Neuron (in vitro differentiated cells): Measurements from ENCODE around the gene CLP1.

Experiments
- H2AFZ ChIP-seq: one replicate; pipeline ENCODE4 v1.6.1; 2013; ENCODE audit warnings: low read depth, mild to moderate bottlenecking, inconsistent platforms, low read length, moderate library complexity
- H3K27me3 ChIP-seq: one replicate; pipeline ENCODE4 v1.6.1; 2013; ENCODE audit warnings: low read length; ENCODE audit not compliant: insufficient read depth
- H3K36me3 ChIP-seq: one replicate; pipeline ENCODE4 v1.6.1; 2013; ENCODE audit warnings: low read length; ENCODE audit not compliant: insufficient read depth
- H3K4me1 ChIP-seq: one replicate; pipeline ENCODE4 v1.6.1; 2013; ENCODE audit warnings: low read length; ENCODE audit not compliant: insufficient read depth
- H3K4me3 ChIP-seq: 2 replicates; pipeline ENCODE4 v1.5.1; 2013; ENCODE audit warnings: mild to moderate bottlenecking, low read length, moderate library complexity
- H3K9me3 ChIP-seq: one replicate; pipeline ENCODE4 v1.6.1; 2013; ENCODE audit warnings: low read length

Gene CLP1

GRCh38 chr11:57633394-57634070, 24.0 kb upstream of the CLP1 start:
- H2AFZ ChIP-seq = no peak overlapping the region
- no peak overlapping the region for H3K4me3 ChIP-seq
- H3K9me3 ChIP-seq = no peaks in the 10 kb centered on the region
- H3K36me3 ChIP-seq = no peaks in the 10 kb centered on the region
- no peaks in the 10 kb centered on the region for H3K27me3 ChIP-seq
- H3K4me1 ChIP-seq = peaks cover 7% of the 10 kb centered on the region

- Histone ChIP-seq H3K9me3 (no peaks in the 10 kb centered on the region), H3K36me3 (no peaks in the 10 kb centered on the region), H3K4me3 (no peak overlapping the region), H3K4me1 (peaks cover 7% of the 10 kb centered on the region), H3K27me3 (no peaks in the 10 kb centered on the region), H2AFZ (no peak overlapping the region)
Observed at GRCh38 chr11:57634311-57634710, 23.3 kb upstream of the CLP1 start.

DNA sequence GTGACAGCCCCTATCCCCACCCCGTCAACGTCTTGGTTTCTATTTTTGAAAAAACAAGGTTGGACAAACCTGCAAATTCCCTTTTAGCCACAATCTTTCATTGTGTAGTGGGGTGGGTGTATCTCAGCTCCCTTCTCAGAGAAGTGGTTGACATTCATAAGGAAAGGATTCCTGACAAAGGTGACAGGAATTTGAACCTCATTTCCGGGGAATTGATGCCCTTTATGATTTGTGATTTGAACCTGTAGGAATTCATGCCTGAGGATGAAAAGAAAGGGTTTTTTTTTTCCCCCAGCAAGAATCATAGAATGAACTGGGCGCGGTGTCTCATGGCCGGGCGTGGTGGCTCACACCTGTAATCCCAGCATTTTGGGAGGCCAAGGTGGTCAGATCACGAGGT, 22.3 kb upstream of the CLP1 start:
- Histone ChIP-seq H2AFZ (no peak overlapping the region), H3K9me3 (no peaks in the 10 kb centered on the region), H3K36me3 (peaks cover 2% of the 10 kb centered on the region), H3K27me3 (no peaks in the 10 kb centered on the region), H3K4me3 (no peak overlapping the region), H3K4me1 (peaks cover 14% of the 10 kb centered on the region)

DNA sequence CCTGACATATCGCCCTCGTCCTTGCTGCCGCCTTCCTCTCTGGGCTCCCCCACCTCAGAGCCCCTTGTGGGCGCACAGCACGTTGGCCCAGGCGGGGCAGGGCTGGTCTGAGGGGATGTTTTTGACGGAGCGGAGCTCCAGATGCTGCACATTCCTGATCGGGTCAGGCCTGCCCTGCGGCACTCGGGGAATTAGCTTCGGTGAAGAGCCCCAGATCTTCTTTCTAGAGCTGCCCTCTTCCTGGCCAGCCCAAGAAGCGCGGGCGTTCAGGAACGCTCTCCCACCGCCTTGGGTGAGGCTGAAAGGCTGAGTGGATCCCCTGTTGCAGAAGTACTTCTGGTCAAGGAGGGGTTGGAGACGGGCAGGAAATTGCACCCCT, 19.9 kb upstream of the CLP1 start:
- no peaks in the 10 kb centered on the region for H3K9me3 ChIP-seq
- H3K4me3 ChIP-seq = peak overlapping the region; percentile 97
- no peak overlapping the region for H2AFZ ChIP-seq
- peaks cover 23% of the 10 kb centered on the region for H3K36me3 ChIP-seq
- no peaks in the 10 kb centered on the region for H3K27me3 ChIP-seq
- peaks cover 33% of the 10 kb centered on the region for H3K4me1 ChIP-seq

DNA sequence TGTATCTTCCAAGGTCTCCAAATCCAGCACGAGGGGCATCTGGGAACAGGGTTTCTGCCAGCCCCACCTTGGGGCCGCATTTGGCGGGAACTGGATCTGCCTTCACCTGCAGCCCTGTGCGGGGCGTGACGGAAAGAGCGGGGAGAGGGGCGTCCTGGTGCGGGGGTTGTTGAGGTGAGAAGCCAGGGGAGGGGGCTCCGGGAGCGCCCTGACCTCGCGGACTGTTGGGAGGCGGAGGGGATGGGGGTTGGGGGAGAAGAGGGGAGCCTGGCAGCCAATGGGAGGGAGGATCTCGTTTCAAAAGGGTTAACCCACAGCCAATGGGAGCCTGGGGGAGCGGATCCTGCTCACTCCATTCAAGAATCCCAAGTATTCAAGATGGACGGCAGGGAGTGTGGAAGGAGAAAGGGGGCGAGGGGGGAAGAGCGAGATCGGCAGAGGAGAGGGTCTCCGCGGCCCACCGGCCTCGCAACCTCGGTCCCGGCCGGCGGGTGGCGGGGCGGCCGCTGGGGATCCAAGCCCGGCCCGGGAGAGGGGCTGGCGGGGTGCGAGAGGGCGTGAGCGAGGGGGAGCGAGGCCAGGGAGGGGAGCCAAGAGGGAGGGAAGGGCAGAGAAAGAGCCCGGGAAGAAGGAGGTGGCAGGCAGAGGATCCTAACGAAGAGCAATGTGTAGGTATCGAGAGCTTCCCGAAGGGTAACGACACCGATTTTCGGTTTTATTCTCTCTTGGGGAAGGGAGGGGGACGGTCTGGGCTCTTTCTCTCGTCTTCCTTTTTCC, 19.4 kb upstream of the CLP1 start:
- Histone ChIP-seq H3K27me3 (no peaks in the 10 kb centered on the region), H3K9me3 (no peaks in the 10 kb centered on the region), H3K36me3 (peaks cover 26% of the 10 kb centered on the region), H3K4me3 (peak overlapping the region; percentile 97), H3K4me1 (peaks cover 34% of the 10 kb centered on the region), H2AFZ (no peak overlapping the region)

GRCh38 chr11:57638811-57639320, 18.7 kb upstream of the CLP1 start:
- Histone ChIP-seq H3K9me3 (no peaks in the 10 kb centered on the region), H3K4me3 (peak overlapping the region; percentile 97), H3K36me3 (peaks cover 29% of the 10 kb centered on the region)

DNA sequence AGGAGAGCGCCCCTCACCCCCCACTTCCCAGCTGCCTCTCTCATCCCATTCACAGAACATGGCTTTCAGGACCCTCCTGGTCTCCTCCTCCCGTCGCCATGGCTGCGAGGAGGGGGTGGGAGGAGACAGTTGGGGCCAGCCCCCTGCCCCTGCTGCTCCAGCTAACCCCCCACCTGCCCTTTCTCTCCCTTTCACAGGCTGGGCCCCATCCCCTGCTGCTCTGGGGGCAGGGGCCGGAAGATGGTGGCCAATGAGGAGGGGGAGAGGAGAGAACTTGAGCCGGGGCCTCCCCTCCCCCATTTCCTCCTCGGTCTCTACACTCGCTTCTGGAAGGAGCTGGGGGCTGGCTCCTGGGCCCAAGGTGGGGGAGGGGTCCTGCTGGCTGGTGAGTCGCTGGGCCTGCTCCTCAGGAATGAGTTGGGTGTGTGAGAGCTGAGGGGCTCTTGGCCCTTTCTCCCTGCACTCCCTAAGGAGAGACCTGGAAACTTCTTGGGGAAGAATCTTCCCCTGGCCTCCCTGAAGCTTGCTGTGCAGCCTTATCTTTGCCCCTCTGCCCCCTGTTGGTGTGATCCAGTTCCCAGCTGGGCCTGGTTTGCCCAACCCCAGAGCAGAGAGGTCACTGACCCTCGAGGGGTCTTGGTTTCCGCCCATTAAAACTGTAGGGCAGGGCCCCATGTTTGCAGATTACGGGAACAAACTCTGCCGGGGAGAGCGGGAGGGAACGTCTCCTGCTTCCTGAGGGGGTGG, 18.1 kb upstream of the CLP1 start:
- Histone ChIP-seq H2AFZ (no peak overlapping the region), H3K9me3 (no peaks in the 10 kb centered on the region), H3K4me1 (peaks cover 36% of the 10 kb centered on the region), H3K36me3 (peaks cover 29% of the 10 kb centered on the region), H3K4me3 (peak overlapping the region; percentile 97), H3K27me3 (no peaks in the 10 kb centered on the region)

More at GRCh38 chr11:57638811-57639320, 18.7 kb upstream of the CLP1 start:
- H3K27me3 ChIP-seq = no peaks in the 10 kb centered on the region
- H3K4me1 ChIP-seq = peaks cover 34% of the 10 kb centered on the region
- H2AFZ ChIP-seq = no peak overlapping the region

DNA sequence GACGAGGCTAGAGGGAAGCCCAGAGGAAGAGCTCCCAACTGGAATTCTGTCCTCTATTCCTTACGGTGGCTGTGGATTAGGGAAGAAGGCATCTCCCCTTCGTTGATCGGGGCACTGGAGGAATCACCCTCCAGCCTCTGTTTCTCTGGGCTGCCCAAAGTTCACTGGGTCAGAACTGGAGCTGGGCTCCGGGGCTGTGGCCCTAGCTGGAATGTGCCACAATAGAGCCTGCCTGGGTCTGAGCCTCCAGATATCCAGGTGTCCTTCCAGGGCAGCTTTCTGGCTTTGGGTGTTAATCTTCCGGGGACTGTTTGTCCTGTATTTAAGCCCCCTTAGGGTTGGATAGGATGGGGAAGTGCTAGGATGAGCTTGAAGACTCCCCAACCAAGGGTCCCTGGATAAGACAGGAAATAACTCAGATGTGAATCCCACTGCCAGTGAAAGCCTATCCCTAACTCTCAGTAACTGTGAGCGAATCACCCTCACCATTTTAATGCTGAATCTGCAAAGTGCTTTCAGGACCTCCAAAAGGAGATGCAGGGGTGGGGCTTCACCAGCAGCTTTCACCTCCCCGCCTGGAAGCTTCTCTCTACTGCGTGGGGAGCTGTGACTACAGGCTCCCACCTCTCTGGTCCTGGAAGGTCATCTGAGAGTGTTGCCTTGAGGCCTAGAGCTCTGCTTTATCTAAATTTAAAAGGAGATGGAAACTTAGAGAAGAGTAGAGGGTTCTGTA, 17.3 kb upstream of the CLP1 start:
- Histone ChIP-seq H3K9me3 (no peaks in the 10 kb centered on the region), H3K36me3 (peaks cover 29% of the 10 kb centered on the region), H2AFZ (no peak overlapping the region), H3K4me1 (peaks cover 42% of the 10 kb centered on the region), H3K4me3 (peak overlapping the region; percentile 97), H3K27me3 (no peaks in the 10 kb centered on the region)

DNA sequence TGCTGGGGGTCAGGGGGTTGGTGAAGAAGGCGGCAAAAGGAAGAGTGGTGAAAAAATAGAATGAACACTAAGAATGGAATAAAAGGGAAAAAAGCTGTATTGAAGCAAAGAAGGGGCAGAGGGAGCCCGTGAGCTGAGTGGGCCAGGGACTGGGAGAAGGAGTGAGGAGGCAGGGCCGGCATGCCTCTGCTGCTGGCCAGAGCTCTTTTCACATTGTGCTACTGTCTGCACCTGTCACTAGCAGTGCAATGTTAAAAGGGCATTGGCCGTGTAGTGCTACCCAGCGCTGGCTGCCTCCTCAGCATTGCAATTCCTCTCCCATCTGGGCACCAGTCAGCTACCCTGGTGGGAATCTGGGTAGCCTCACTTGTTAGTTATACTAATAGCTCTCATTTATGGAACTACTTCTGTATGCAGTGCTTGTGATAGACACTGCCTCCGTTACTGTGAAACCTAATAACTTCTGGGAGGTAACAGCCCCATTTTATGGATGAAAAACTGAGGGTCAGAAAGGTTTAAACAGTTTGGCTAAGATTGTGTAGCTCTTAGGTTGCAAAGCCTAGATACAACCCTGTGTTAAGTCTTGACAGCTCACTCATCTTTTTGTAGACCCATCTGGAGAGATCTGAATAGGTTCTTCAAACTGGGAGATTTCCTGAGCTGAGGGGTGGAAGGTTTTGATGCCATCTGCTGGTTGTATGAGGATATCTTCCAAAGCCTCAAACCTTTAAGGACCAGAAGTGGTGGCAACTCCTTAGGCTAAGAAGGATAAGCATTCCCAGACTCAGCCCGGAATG, 16.4 kb upstream of the CLP1 start:
- H3K9me3 ChIP-seq = no peaks in the 10 kb centered on the region
- H3K4me1 ChIP-seq = peaks cover 52% of the 10 kb centered on the region
- H3K36me3 ChIP-seq = peaks cover 29% of the 10 kb centered on the region
- no peaks in the 10 kb centered on the region for H3K27me3 ChIP-seq
- peak overlapping the region; percentile 97 for H3K4me3 ChIP-seq
- no peak overlapping the region for H2AFZ ChIP-seq

DNA sequence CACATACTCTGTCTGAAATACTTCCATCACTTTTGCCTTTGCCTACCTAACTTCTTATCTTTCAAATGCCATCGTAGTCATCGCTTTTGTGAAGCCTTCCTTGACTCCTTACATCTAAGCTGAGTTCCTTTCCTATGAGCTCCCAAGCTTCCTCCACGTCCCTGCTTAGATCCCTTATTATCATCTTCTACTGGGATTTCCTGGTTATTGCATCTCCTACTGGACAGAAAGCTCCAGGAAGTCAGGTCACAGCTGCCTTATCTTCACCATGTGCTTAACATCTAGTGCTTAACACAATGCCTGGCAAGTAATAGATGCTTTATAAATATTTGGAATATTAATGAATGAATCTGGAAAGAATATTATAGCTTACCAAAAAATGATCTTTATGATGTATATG, 13.8 kb upstream of the CLP1 start:
- Histone ChIP-seq H3K9me3 (no peaks in the 10 kb centered on the region), H3K4me3 (no peak overlapping the region), H3K4me1 (peaks cover 71% of the 10 kb centered on the region), H2AFZ (no peak overlapping the region), H3K27me3 (no peaks in the 10 kb centered on the region), H3K36me3 (peaks cover 29% of the 10 kb centered on the region)

GRCh38 chr11:57644748-57645688, 12.5 kb upstream of the CLP1 start:
- no peak overlapping the region for H2AFZ ChIP-seq
- no peaks in the 10 kb centered on the region for H3K9me3 ChIP-seq
- H3K4me3 ChIP-seq = no peak overlapping the region
- no peaks in the 10 kb centered on the region for H3K27me3 ChIP-seq
- H3K4me1 ChIP-seq = peaks cover 77% of the 10 kb centered on the region
- H3K36me3 ChIP-seq = peaks cover 29% of the 10 kb centered on the region
